LNCAP (cell line): ENCODE results near the gene RAB3IL1.

Experiments used
- TF ChIP-seq, protein P1 (sequence below): fragments of 450-650 bp; IDR thresholded peaks from 2 replicates; pipeline ENCODE4 v1.5.1; 2017; ENCODE audit warnings: mild to moderate bottlenecking

Gene RAB3IL1

GRCh38 chr11:61866231-61866957, 51.0 kb downstream of the RAB3IL1 start:
- TF ChIP-seq, protein P1, sequence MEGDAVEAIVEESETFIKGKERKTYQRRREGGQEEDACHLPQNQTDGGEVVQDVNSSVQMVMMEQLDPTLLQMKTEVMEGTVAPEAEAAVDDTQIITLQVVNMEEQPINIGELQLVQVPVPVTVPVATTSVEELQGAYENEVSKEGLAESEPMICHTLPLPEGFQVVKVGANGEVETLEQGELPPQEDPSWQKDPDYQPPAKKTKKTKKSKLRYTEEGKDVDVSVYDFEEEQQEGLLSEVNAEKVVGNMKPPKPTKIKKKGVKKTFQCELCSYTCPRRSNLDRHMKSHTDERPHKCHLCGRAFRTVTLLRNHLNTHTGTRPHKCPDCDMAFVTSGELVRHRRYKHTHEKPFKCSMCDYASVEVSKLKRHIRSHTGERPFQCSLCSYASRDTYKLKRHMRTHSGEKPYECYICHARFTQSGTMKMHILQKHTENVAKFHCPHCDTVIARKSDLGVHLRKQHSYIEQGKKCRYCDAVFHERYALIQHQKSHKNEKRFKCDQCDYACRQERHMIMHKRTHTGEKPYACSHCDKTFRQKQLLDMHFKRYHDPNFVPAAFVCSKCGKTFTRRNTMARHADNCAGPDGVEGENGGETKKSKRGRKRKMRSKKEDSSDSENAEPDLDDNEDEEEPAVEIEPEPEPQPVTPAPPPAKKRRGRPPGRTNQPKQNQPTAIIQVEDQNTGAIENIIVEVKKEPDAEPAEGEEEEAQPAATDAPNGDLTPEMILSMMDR: no peak

DNA sequence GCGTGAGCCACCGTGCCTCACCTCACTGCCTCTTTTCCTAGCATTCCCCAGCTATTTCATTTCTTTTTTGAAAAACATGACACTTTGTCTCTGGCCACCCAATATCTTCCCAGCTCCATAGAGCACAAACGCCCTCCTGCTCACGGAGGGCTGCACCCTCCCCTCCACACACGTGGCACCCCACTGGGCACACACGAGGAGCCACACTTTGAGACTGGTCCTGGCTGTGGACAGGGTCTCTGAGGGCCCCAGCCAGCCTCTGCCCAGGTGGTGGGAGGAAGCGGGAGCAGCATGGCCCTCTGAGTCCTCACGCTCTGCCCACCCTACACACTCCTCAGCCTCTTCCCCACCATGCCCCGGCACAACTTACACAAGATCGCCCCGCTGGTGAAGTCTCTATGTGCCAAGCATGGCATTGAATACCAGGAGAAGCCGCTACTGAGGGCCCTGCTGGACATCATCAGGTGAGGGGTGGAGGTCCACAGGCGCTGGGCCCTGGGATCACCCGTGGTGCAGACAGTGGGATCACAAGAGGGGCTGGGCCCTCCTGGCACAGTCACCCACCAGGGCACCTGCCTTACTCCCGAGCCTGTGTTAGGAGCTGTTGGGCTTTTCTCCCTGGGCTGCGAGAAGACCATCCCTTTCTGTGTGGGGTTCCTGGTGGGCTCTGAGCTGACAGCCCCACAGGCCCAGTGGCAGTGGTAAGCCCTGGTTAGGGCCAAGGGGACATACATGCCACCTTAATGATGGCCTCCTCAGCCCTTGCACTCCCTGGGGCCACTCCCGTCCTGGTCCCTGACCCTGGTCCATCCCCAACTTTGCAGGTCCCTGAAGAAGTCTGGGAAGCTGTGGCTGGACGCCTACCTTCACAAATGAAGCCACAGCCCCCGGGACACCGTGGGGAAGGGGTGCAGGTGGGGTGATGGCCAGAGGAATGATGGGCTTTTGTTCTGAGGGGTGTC, 52.3 kb downstream of the RAB3IL1 start:
- TF ChIP-seq, protein P1: no peak

GRCh38 chr11:61863548-61864081, 53.8 kb downstream of the RAB3IL1 start:
- TF ChIP-seq, protein P1: no peak

DNA sequence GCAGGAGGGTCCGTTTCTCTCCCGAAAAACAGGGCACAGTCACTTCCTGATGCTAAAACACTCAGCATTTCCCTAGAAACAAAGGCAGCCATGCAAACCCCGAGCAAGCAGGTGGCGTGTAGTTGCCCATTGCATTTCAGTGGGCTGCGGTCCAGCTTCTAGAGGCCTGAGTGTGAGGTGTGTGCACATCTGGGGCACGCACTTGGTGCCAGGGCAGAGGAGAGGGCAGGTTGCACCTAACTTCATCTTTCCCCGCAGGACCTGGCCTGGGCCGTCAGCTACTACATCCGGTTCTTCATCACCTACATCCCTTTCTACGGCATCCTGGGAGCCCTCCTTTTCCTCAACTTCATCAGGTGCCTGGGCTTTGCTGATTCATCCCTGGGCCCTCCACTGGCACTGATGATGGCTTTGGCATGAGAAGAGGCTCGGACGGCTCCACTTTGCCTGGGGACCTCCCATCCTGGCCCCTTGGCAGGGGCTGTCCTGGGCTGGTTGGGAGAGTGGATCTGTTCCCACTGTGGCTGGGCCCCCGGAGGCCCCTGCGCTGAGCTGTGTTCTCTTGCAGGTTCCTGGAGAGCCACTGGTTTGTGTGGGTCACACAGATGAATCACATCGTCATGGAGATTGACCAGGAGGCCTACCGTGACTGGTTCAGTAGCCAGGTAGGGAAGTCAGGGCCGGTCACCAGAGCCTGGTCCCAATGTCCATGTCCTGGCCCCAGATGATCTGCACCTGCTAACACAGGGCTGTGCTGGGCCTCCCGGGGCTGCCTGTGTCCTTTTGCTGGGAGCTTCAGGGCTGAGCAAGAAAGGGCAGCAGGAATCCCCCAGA, 54.4 kb downstream of the RAB3IL1 start:
- TF ChIP-seq, protein P1: no peak

DNA sequence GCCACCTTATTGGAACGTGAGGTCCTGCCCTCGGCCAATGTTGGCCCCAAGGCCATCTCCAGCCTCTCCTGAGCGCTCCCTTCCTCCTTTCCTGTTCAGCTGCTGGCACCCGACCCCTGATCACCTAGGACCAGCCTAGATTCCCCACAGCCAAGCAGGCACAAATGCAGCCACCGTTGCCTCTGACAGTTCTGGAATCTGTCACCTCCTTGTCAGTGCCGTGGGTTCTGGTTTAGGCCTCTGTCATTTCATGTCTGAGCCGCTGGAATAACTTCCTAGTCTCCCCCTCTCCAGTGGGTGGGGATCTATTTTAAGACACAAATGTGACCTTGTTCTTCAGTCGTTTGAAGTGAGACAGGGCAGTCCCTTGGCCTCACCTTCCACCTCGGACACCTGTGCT, 55.7 kb downstream of the RAB3IL1 start:
- TF ChIP-seq, protein P1: no peak

GRCh38 chr11:61860054-61860903, 57.1 kb downstream of the RAB3IL1 start:
- TF ChIP-seq, protein P1: no peak
